A549 (cell line): ENCODE results near the gene SDS.

Source experiments
- EP300 ChIP-seq, 2 experiments: fragments of >200 bp; sonication (Bioruptor Twin); formaldehyde crosslinking; IDR thresholded peaks; 2 replicates in 1 of 2; 3 replicates in 1 of 2; pipeline ENCODE4 v1.6.1; 2016 to 2017
- MAFK ChIP-seq: fragments of 450-650 bp; IDR thresholded peaks from 2 replicates; pipeline ENCODE4 v1.6.1; 2014; ENCODE audit not compliant: partially characterized antibody
- PHF8 ChIP-seq: fragments of 200-600 bp; sonication (generic); IDR thresholded peaks from 2 replicates; pipeline ENCODE4 v1.6.1; 2016; ENCODE audit warnings: low read depth, mild to moderate bottlenecking, antibody characterized with exemption, moderate library complexity, borderline replicate concordance
- POLR2A ChIP-seq: IDR thresholded peaks from 2 replicates; pipeline ENCODE4 v1.6.1; 2012; ENCODE audit warnings: mild to moderate bottlenecking, low read length
- RAD21 ChIP-seq, 2 experiments: fragments of >200 bp in 1 of 2; sonication (Bioruptor Twin) in 1 of 2; formaldehyde crosslinking in 1 of 2; IDR thresholded peaks in 1 of 2; conservative IDR thresholded peaks in 1 of 2; 2 replicates in 1 of 2; 3 replicates in 1 of 2; pipeline ENCODE4 v1.6.1; 2012 to 2018; ENCODE audit warnings: inconsistent platforms in 1 of 2
- TF ChIP-seq, protein P1 (sequence below): fragments of >200 bp; sonication (Bioruptor Twin); formaldehyde crosslinking; IDR thresholded peaks from 3 replicates; pipeline ENCODE4 v1.5.1; 2016
- TF ChIP-seq, protein P2 (sequence below): fragments of 200-600 bp; sonication (generic); IDR thresholded peaks from 2 replicates; pipeline ENCODE4 v1.6.1; 2016; ENCODE audit warnings: antibody characterized with exemption, mild to moderate bottlenecking, moderate library complexity

DNA sequence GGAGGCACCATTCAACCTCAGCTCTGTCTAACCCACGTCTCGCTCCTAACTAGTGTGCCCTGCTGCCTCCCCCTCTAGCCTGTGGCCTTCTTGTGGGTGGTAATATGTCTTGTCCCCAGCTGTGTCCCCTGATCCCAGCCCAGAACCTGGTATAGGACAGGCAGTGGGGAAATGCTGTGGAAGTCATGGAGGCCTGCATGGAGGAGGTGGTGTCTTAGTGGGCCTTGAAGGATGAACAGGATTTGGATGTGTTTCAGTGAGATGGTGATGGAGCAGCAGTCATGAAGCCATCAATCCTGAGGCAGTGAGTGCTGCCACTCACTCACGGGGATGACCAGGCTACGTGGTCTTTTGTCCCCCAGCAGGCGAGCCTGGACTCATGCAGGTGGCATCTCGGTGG lies 31.9 kb downstream of the SDS start:
- TF ChIP-seq, protein P1, sequence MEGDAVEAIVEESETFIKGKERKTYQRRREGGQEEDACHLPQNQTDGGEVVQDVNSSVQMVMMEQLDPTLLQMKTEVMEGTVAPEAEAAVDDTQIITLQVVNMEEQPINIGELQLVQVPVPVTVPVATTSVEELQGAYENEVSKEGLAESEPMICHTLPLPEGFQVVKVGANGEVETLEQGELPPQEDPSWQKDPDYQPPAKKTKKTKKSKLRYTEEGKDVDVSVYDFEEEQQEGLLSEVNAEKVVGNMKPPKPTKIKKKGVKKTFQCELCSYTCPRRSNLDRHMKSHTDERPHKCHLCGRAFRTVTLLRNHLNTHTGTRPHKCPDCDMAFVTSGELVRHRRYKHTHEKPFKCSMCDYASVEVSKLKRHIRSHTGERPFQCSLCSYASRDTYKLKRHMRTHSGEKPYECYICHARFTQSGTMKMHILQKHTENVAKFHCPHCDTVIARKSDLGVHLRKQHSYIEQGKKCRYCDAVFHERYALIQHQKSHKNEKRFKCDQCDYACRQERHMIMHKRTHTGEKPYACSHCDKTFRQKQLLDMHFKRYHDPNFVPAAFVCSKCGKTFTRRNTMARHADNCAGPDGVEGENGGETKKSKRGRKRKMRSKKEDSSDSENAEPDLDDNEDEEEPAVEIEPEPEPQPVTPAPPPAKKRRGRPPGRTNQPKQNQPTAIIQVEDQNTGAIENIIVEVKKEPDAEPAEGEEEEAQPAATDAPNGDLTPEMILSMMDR = no peak
- TF ChIP-seq, protein P2, sequence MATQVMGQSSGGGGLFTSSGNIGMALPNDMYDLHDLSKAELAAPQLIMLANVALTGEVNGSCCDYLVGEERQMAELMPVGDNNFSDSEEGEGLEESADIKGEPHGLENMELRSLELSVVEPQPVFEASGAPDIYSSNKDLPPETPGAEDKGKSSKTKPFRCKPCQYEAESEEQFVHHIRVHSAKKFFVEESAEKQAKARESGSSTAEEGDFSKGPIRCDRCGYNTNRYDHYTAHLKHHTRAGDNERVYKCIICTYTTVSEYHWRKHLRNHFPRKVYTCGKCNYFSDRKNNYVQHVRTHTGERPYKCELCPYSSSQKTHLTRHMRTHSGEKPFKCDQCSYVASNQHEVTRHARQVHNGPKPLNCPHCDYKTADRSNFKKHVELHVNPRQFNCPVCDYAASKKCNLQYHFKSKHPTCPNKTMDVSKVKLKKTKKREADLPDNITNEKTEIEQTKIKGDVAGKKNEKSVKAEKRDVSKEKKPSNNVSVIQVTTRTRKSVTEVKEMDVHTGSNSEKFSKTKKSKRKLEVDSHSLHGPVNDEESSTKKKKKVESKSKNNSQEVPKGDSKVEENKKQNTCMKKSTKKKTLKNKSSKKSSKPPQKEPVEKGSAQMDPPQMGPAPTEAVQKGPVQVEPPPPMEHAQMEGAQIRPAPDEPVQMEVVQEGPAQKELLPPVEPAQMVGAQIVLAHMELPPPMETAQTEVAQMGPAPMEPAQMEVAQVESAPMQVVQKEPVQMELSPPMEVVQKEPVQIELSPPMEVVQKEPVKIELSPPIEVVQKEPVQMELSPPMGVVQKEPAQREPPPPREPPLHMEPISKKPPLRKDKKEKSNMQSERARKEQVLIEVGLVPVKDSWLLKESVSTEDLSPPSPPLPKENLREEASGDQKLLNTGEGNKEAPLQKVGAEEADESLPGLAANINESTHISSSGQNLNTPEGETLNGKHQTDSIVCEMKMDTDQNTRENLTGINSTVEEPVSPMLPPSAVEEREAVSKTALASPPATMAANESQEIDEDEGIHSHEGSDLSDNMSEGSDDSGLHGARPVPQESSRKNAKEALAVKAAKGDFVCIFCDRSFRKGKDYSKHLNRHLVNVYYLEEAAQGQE = no peak
- no peak for TF ChIP-seq POLR2A
- TF ChIP-seq RAD21 (conservative IDR thresholded peaks at IDR 0.05 in 1 of 2, IDR thresholded peaks at IDR 0.05 in 1 of 2) = no peak
- TF ChIP-seq PHF8 = no peak
- TF ChIP-seq MAFK = no peak
- TF ChIP-seq EP300 (IDR thresholded peaks at IDR 0.05) = no peak
